ENCODE data around the gene ZNF280B. TPM values are rescaled to one million over a fixed set of nuclear protein-coding genes. Genes with fewer than 3 reads are reported as not detected.

Gene ZNF280B
- total and polyA plus RNA-seq, 2 of the 13 experiments (the other 11 are each of a cell fraction or from before 2014, with no cell fraction given) = 3.7 to 3.9 TPM

DNA sequence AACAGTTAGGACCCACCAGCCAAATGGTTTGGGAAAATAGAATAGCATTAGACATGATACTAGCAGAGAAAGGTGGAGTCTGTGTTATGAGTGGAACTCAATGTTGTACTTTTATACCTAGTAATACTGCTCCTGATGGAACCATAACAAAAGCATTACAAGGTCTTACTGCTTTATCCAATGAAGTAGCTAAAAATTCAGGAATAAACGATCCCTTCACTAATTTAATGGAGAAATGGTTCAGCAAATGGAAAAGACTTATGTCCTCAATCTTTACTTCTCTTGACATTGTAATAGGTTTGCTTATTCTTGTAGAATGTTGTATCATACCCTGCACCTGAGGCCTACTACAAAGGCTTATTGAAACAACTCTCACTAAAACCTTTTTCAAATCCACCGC lies 50.2 kb downstream of the ZNF280B start:
- CTCF ChIA-PET (ENCODE audit: low intra/inter-chr PET ratio, low total read pairs) = no interaction called here
- FAIRE-seq = no peak
- TF ChIP-seq ZBTB7A (CRISPR knock-in tag; IDR thresholded peaks at IDR 0.05) = no peak
- no peak for TF ChIP-seq DNMT1 (CRISPR knock-in tag; IDR thresholded peaks at IDR 0.05)
- TF ChIP-seq RBM39 (IDR thresholded peaks at IDR 0.05; ENCODE audit: low read depth, low read length, poor library complexity, severe bottlenecking) = no peak
- no peak for TF ChIP-seq SP1 (IDR thresholded peaks at IDR 0.05)
- no peak for TF ChIP-seq SP1 (CRISPR knock-in tag; IDR thresholded peaks at IDR 0.05)
- no peak for TF ChIP-seq ETV5 (CRISPR knock-in tag; IDR thresholded peaks at IDR 0.05; ENCODE audit: borderline replicate concordance)
- TF ChIP-seq TBX2 (CRISPR knock-in tag; IDR thresholded peaks at IDR 0.05; ENCODE audit: borderline replicate concordance) = no peak
- no peak for TF ChIP-seq RARA (CRISPR knock-in tag; IDR thresholded peaks at IDR 0.05)
- no peak for TF ChIP-seq FLYWCH1 (CRISPR knock-in tag; IDR thresholded peaks at IDR 0.05)
- no peak for TF ChIP-seq GATAD1 (CRISPR knock-in tag; IDR thresholded peaks at IDR 0.05)
- no peak for DNase-seq (ENCODE audit: low spot score)
- no peak for ATAC-seq
- H2AFZ ChIP-seq (ENCODE audit: low read length) = no peak overlapping the region
- peaks cover 0 to 3% of the 10 kb centered on the region in 2 experiments; a peak in 2 of 5 replicates for H3K27me3 ChIP-seq (ENCODE audit: control insufficient read depth in 1 of 2, insufficient read depth in 2 of 2, low read length in 2 of 2)
- no peak overlapping the region for H3K27ac ChIP-seq (ENCODE audit: extremely low read length, insufficient read depth, low read length)
- 48% methylated on average over 2 of the region's 2 CpGs for WGBS (ENCODE audit: low lambda C conversion rate)
- H3K36me3 ChIP-seq (replicated peaks in 1 of 2; ENCODE audit: control insufficient read depth in 1 of 2, insufficient read depth in 2 of 2, low read length in 2 of 2) = no peaks in the 10 kb centered on the region
- no peak overlapping the region for H3K4me3 ChIP-seq (replicated peaks in 1 of 3; ENCODE audit: insufficient read depth in 1 of 3, low read depth in 2 of 3, low read length in 3 of 3)
- BruUV-seq (replicated peaks) = no TSS peak
- no peaks in the 10 kb centered on the region for H4K20me1 ChIP-seq (ENCODE audit: insufficient read depth, low read length)
- peaks cover 16% of the 10 kb centered on the region for H3K9me3 ChIP-seq (ENCODE audit: low read length)
- in situ Hi-C loops (cut with HindIII; ENCODE audit: extremely low pct_ligation_motif_present, low pct_unique_long_range_greater_than_20kb) = no loop called here
- no peak overlapping the region for H3K4me2 ChIP-seq (ENCODE audit: low read depth, low read length)
- POLR2A ChIA-PET = no interaction called here
- H3K4me1 ChIP-seq (ENCODE audit: insufficient read depth, low read length) = no peaks in the 10 kb centered on the region
- intact Hi-C loops (cut with micrococcal nuclease; ENCODE audit: unreplicated experiment) = no loop called here
- no peak overlapping the region for H3K9ac ChIP-seq (ENCODE audit: insufficient read depth, low read depth, low read length)
- no peaks in the 10 kb centered on the region for H3K79me2 ChIP-seq (ENCODE audit: insufficient read depth, low read length)

DNA sequence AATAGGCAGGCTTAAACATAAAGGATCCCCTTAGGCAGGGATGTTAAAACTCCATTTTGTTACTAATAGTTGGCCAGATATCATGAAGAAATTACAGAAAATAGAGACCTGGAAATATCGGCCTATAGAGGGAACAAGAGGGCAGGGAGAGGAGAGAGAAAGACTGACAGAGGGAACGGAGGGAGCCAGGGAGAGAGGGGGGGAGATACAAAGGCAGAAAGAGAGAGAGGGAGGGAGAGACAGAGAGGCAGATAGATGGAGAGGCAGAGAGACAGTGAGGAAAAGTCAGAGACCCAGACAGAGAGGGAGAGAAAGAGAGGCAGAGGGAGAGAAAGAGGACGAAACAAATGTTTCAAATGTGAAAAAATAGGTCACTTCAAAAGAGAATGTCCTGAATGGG lies 53.5 kb downstream of the ZNF280B start:
- H3K79me2 ChIP-seq (ENCODE audit: insufficient read depth, low read length) = no peaks in the 10 kb centered on the region
- H3K4me2 ChIP-seq (ENCODE audit: low read depth, low read length) = no peak overlapping the region
- peaks cover 0 to 6% of the 10 kb centered on the region in 2 experiments; a peak in 2 of 5 replicates for H3K27me3 ChIP-seq (ENCODE audit: control insufficient read depth in 1 of 2, insufficient read depth in 2 of 2, low read length in 2 of 2)
- DNase-seq (ENCODE audit: low spot score) (no peak), FAIRE-seq (no peak), ATAC-seq (no peak)
- H3K9me3 ChIP-seq (ENCODE audit: low read length) = peaks cover 25% of the 10 kb centered on the region
- H3K9ac ChIP-seq (ENCODE audit: insufficient read depth, low read depth, low read length) = no peak overlapping the region
- intact Hi-C loops (cut with micrococcal nuclease; ENCODE audit: unreplicated experiment) = no loop called here
- no peaks in the 10 kb centered on the region for H4K20me1 ChIP-seq (ENCODE audit: insufficient read depth, low read length)
- in situ Hi-C loops (cut with HindIII; ENCODE audit: extremely low pct_ligation_motif_present, low pct_unique_long_range_greater_than_20kb) = no loop called here
- H2AFZ ChIP-seq (ENCODE audit: low read length) = no peak overlapping the region
- CTCF ChIA-PET (ENCODE audit: low intra/inter-chr PET ratio, low total read pairs) = no interaction called here
- POLR2A ChIA-PET = no interaction called here
- WGBS (ENCODE audit: low lambda C conversion rate) = 2% methylated on average over 3 of the region's 3 CpGs
- H3K27ac ChIP-seq (ENCODE audit: extremely low read length, insufficient read depth, low read length) = no peak overlapping the region
- BruUV-seq (replicated peaks) = no TSS peak
- H3K4me1 ChIP-seq (ENCODE audit: insufficient read depth, low read length) = no peaks in the 10 kb centered on the region
- no peak overlapping the region for H3K4me3 ChIP-seq (replicated peaks in 1 of 3; ENCODE audit: insufficient read depth in 1 of 3, low read depth in 2 of 3, low read length in 3 of 3)
- H3K36me3 ChIP-seq (replicated peaks in 1 of 2; ENCODE audit: control insufficient read depth in 1 of 2, insufficient read depth in 2 of 2, low read length in 2 of 2) = no peaks in the 10 kb centered on the region
- TF ChIP-seq GABPA (IDR thresholded peaks at IDR 0.05; ENCODE audit: low read depth, low read length) (no peak), GABPA (CRISPR knock-in tag; IDR thresholded peaks at IDR 0.05; ENCODE audit: low read depth) (no peak), MEIS1 (CRISPR knock-in tag; IDR thresholded peaks at IDR 0.05; ENCODE audit: borderline replicate concordance) (no peak), SALL2 (CRISPR knock-in tag; IDR thresholded peaks at IDR 0.05) (no peak), ZNF276 (CRISPR knock-in tag; IDR thresholded peaks at IDR 0.05; ENCODE audit: low read depth) (no peak)

All from HepG2 (cell line).